SK-N-SH treated with all-trans-retinoic acid at 6 μM for 48 hours (cell line): ENCODE measurements around the gene CTNNA3.

Source experiments
- ARNTL ChIP-seq: fragments of 450-650 bp; formaldehyde crosslinking; IDR thresholded peaks from 2 replicates; pipeline ENCODE4 v1.5.0; 2020; ENCODE audit warnings: low read depth, mild to moderate bottlenecking, moderate library complexity, borderline replicate concordance
- BACH2 ChIP-seq: fragments of 250-450 bp; sonication (Bioruptor Pico); IDR thresholded peaks from 2 replicates; pipeline ENCODE4 v1.9.0; 2021; ENCODE audit warnings: mild to moderate bottlenecking, borderline replicate concordance
- CSDC2 ChIP-seq: fragments of 250-450 bp; sonication (Bioruptor Pico); IDR thresholded peaks from 2 replicates; pipeline ENCODE4 v1.5.0; 2020; ENCODE audit warnings: mild to moderate bottlenecking, moderate library complexity
- CSRNP3 ChIP-seq: fragments of 250-450 bp; sonication (Bioruptor Pico); IDR thresholded peaks from 2 replicates; pipeline ENCODE4 v1.5.1; 2021; ENCODE audit warnings: mild to moderate bottlenecking, moderate library complexity
- PATZ1 ChIP-seq: fragments of 250-450 bp; sonication (Bioruptor Pico); IDR thresholded peaks from 2 replicates; pipeline ENCODE4 v1.8.0; 2020; ENCODE audit warnings: mild to moderate bottlenecking, moderate library complexity, borderline replicate concordance
- TCF4 ChIP-seq: fragments of 250-450 bp; sonication (Bioruptor Pico); IDR thresholded peaks from 2 replicates; pipeline ENCODE4 v1.8.0; 2021; ENCODE audit warnings: mild to moderate bottlenecking, moderate library complexity, borderline replicate concordance
- ZFP3 ChIP-seq: fragments of 250-450 bp; sonication (Bioruptor Pico); IDR thresholded peaks from 2 replicates; pipeline ENCODE4 v1.5.0; 2020; ENCODE audit warnings: mild to moderate bottlenecking, moderate library complexity
- ZNF70 ChIP-seq: fragments of 450-650 bp; formaldehyde crosslinking; IDR thresholded peaks from 2 replicates; pipeline ENCODE4 v1.5.0; 2020; ENCODE audit warnings: mild to moderate bottlenecking, moderate library complexity

- no peak for TF ChIP-seq ZFP3 (CRISPR knock-in tag)
- TF ChIP-seq TCF4: no peak
- no peak for TF ChIP-seq ARNTL (CRISPR knock-in tag)
- TF ChIP-seq CSDC2 (CRISPR knock-in tag): no peak
- no peak for TF ChIP-seq CSRNP3 (CRISPR knock-in tag)
- TF ChIP-seq BACH2 (CRISPR knock-in tag): no peak
- TF ChIP-seq PATZ1 (CRISPR knock-in tag): no peak
- TF ChIP-seq ZNF70 (CRISPR knock-in tag): no peak
Measured at GRCh38 chr10:67722113-67722512, 26.1 kb upstream of the CTNNA3 start.
